ENCODE results near the gene ONECUT3. TPM values are rescaled to one million over a fixed set of nuclear protein-coding genes. Genes with fewer than 3 reads are reported as not detected.
A peak's percentile ranks its signal among the peaks of the same experiment; 100 is the strongest.

ONECUT3 gene
- total and polyA plus RNA-seq, 9 of the 15 experiments (the other 6 are each of a cell fraction or from before 2014, with no cell fraction given) = not detected

DNA sequence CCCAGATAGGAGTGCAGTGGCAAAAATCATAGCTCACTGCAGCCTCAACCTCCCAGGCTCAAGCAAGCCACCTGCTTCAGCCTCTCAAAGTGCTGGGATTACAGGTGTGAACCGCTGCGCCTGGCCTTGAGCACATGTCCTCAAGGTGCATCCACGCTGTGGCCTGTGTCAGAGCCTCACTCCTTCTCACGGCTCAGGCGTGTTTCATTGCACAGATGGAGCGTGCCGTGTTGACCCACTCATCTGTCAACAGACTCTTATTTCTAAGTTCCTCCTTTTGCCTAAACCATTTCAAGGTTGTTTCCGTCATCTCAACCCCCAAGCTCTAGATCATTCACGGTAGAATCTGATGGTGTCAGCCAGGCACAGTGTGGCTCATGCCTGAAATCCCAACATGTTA, 30.6 kb downstream of the ONECUT3 start:
- H3K36me3 ChIP-seq (ENCODE audit: control insufficient read depth, insufficient read depth, low read length) = no peaks in the 10 kb centered on the region
- H3K4me3 ChIP-seq = no peak overlapping the region
- intact Hi-C loops (cut with micrococcal nuclease) (no loop called here), in situ Hi-C loops (cut with MboI) (no loop called here)
- no peaks in the 10 kb centered on the region for H4K20me1 ChIP-seq (replicated peaks; ENCODE audit: control insufficient read depth, insufficient read depth, low read length)
- ChIA-PET CTCF (ENCODE audit: low intra/inter-chr PET ratio) (no interaction called here), POLR2A (interaction anchor here (0.6 to 1.2 kb wide), 3 partner anchors 13 to 480 kb away, joined by 3 to 5 read pairs (median 4); no protein-coding TSS in a partner anchor)
- H3K9ac ChIP-seq (ENCODE audit: insufficient read depth in 1 of 2, low read depth in 2 of 2, low read length in 2 of 2) = no peak overlapping the region
- no peak for ATAC-seq
- no peak overlapping the region for H3K4me2 ChIP-seq (ENCODE audit: insufficient read depth, low read length)
- peaks cover 3 to 27% of the 10 kb centered on the region in 2 experiments; a peak in 3 of 5 replicates for H3K4me1 ChIP-seq (replicated peaks in 1 of 2; ENCODE audit: control insufficient read depth in 2 of 2, insufficient read depth in 2 of 2, low read length in 2 of 2)
- no peak overlapping the region for H2AFZ ChIP-seq (ENCODE audit: low read depth, low read length)
- peaks cover 2 to 21% of the 10 kb centered on the region in 2 experiments; a peak in 3 of 5 replicates for H3K27me3 ChIP-seq (ENCODE audit: control insufficient read depth in 2 of 2, insufficient read depth in 2 of 2, low read length in 2 of 2)
- H3K27ac ChIP-seq (ENCODE audit: extremely low read depth, low read depth, low read length) = no peak overlapping the region
- 6% methylated on average over 9 of the region's 9 CpGs for WGBS (ENCODE audit: insufficient coverage, low coverage, missing lambda C conversion rate)
- no peak for DNase-seq (ENCODE audit: extremely low read depth in 1 of 4, low spot score in 3 of 4)
- BruUV-seq (replicated peaks) = no TSS peak
- H3K79me2 ChIP-seq (ENCODE audit: control insufficient read depth, insufficient read depth, low read length) = no peaks in the 10 kb centered on the region
- FAIRE-seq = no peak
- no peaks in the 10 kb centered on the region for H3K9me1 ChIP-seq (ENCODE audit: control insufficient read depth, insufficient read depth, low read length)
- H3K9me3 ChIP-seq (replicated peaks; ENCODE audit: control insufficient read depth, insufficient read depth, low read depth, low read length) = no peaks in the 10 kb centered on the region; the same call in none of the 2 replicates
- peak; percentile 65 for TF ChIP-seq MGA (IDR thresholded peaks at IDR 0.05)
- no peak for TF ChIP-seq ARID2 (IDR thresholded peaks at IDR 0.05)
- TF ChIP-seq NCOA6 (IDR thresholded peaks at IDR 0.05) = no peak
- TF ChIP-seq, protein P1, sequence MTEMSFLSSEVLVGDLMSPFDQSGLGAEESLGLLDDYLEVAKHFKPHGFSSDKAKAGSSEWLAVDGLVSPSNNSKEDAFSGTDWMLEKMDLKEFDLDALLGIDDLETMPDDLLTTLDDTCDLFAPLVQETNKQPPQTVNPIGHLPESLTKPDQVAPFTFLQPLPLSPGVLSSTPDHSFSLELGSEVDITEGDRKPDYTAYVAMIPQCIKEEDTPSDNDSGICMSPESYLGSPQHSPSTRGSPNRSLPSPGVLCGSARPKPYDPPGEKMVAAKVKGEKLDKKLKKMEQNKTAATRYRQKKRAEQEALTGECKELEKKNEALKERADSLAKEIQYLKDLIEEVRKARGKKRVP (CRISPR knock-in tag; IDR thresholded peaks at IDR 0.05) = no peak
- no peak for TF ChIP-seq SIX5 (IDR thresholded peaks at IDR 0.05; ENCODE audit: borderline replicate concordance in 1 of 2, insufficient read depth in 1 of 2, low read depth in 1 of 2, low read length in 2 of 2)
- TF ChIP-seq SIN3A (IDR thresholded peaks at IDR 0.05; ENCODE audit: borderline replicate concordance in 2 of 2, control insufficient read depth in 1 of 2, low read depth in 2 of 2, low read length in 2 of 2) = no peak
- TF ChIP-seq SMAD2 (IDR thresholded peaks at IDR 0.05; ENCODE audit: low read depth, low read length) = no peak
- no peak for TF ChIP-seq EWSR1 (IDR thresholded peaks at IDR 0.05; ENCODE audit: borderline replicate concordance, low read depth, partially characterized antibody)
- TF ChIP-seq MCM2 (IDR thresholded peaks at IDR 0.05; ENCODE audit: low read depth) = no peak
- TF ChIP-seq NFE2L1 (tag; IDR thresholded peaks at IDR 0.05; ENCODE audit: borderline replicate concordance, low read depth) = no peak
